Ishikawa (cell line): ENCODE data around the gene KLC3.

ENCODE experiments used
- TF ChIP-seq, protein P1 (sequence below): IDR thresholded peaks from 2 replicates; pipeline ENCODE4 v1.6.1; 2012; ENCODE audit warnings: low read depth, mild to moderate bottlenecking
- TF ChIP-seq, protein P2 (sequence below): IDR thresholded peaks from 2 replicates; pipeline ENCODE4 v1.6.1; 2012
- TF ChIP-seq, protein P3 (sequence below): IDR thresholded peaks from 2 replicates; pipeline ENCODE4 v1.6.1; 2012

DNA sequence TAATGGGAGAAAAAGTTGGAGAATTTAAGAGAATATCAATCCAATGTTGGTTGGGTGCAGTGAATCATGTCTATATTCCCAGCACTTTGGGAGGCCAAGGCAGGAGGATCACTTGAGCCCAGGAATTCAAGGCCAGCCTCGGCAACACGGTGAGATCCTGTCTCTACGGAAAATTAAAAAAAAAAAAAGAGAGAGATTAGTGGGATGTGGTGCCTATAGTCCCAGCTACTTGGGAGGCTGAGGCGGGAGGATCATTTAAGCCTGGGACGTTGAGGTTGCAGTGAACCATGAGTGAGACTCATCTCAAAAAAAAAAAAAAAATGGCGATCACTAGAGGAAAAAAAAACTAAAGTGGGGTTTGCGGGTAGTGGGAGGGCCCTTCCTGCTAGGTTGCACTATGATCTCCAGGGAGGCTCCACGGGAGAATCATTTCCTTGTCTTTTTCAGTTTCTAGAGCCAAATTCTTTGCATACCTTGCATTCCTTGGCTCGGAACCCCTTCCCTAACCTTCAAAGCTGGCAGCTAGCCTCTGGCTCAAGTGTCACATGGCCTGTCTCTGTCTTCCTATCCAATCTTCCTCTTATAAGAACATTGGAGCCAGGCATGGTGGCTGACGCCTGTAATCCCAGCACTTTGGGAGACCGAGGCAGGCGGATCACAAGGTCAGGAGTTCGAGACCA is 35.6 kb downstream of the KLC3 start:
- TF ChIP-seq, protein P1, sequence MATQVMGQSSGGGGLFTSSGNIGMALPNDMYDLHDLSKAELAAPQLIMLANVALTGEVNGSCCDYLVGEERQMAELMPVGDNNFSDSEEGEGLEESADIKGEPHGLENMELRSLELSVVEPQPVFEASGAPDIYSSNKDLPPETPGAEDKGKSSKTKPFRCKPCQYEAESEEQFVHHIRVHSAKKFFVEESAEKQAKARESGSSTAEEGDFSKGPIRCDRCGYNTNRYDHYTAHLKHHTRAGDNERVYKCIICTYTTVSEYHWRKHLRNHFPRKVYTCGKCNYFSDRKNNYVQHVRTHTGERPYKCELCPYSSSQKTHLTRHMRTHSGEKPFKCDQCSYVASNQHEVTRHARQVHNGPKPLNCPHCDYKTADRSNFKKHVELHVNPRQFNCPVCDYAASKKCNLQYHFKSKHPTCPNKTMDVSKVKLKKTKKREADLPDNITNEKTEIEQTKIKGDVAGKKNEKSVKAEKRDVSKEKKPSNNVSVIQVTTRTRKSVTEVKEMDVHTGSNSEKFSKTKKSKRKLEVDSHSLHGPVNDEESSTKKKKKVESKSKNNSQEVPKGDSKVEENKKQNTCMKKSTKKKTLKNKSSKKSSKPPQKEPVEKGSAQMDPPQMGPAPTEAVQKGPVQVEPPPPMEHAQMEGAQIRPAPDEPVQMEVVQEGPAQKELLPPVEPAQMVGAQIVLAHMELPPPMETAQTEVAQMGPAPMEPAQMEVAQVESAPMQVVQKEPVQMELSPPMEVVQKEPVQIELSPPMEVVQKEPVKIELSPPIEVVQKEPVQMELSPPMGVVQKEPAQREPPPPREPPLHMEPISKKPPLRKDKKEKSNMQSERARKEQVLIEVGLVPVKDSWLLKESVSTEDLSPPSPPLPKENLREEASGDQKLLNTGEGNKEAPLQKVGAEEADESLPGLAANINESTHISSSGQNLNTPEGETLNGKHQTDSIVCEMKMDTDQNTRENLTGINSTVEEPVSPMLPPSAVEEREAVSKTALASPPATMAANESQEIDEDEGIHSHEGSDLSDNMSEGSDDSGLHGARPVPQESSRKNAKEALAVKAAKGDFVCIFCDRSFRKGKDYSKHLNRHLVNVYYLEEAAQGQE = no peak
- TF ChIP-seq, protein P2, sequence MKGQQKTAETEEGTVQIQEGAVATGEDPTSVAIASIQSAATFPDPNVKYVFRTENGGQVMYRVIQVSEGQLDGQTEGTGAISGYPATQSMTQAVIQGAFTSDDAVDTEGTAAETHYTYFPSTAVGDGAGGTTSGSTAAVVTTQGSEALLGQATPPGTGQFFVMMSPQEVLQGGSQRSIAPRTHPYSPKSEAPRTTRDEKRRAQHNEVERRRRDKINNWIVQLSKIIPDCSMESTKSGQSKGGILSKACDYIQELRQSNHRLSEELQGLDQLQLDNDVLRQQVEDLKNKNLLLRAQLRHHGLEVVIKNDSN = peak; percentile 90
- TF ChIP-seq, protein P3, sequence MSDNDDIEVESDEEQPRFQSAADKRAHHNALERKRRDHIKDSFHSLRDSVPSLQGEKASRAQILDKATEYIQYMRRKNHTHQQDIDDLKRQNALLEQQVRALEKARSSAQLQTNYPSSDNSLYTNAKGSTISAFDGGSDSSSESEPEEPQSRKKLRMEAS = peak; percentile 65; the same call in 1 of the 2 replicates
